Cardiac muscle cell (in vitro differentiated cells and primary cell): ENCODE measurements around the gene PCDH1. TPM values are rescaled to one million over a fixed set of nuclear protein-coding genes. Genes with fewer than 3 reads are reported as not detected.
"Not testable (repeated sequence)": the region's sequence is repeated elsewhere in the genome, so short reads cannot be mapped to it uniquely, and the experiment has no call there.

ENCODE experiments used
- DNase-seq, 2 donors: peaks; one replicate each; pipeline versions ENCODE4 v3.0.0 to v3.0.0-alpha.2; 2010 to 2017; ENCODE audit warnings: low read depth in 1 of 2, low spot score in 1 of 2
- H3K27ac ChIP-seq: fragments of 200-600 bp; sonication (generic); 2 replicates; pipeline ENCODE4 v1.5.1; 2016
- H3K27me3 ChIP-seq: fragments of 200-600 bp; sonication (generic); 2 replicates; pipeline ENCODE4 v1.6.0; 2016; ENCODE audit warnings: control low read depth
- H3K36me3 ChIP-seq: fragments of 200-600 bp; sonication (generic); 2 replicates; pipeline ENCODE4 v1.5.1; 2016; ENCODE audit warnings: control low read depth
- H3K4me1 ChIP-seq: fragments of 200-600 bp; sonication (generic); 2 replicates; pipeline ENCODE4 v1.8.1; 2017; ENCODE audit warnings: low read depth, mild to moderate bottlenecking, mixed run types
- H3K4me3 ChIP-seq: fragments of 200-600 bp; sonication (generic); 2 replicates; pipeline ENCODE4 v1.5.1; 2016; ENCODE audit warnings: mild to moderate bottlenecking
- H3K9me3 ChIP-seq: fragments of 200-600 bp; sonication (generic); 2 replicates; pipeline ENCODE4 v1.5.1; 2017; ENCODE audit warnings: low read depth, mild to moderate bottlenecking, control low read depth
- CTCF ChIP-seq: IDR thresholded peaks from 2 replicates; pipeline ENCODE4 v1.5.1; 2012; ENCODE audit warnings: low read depth, mild to moderate bottlenecking, low read length
- polyA plus RNA-seq: library from polyadenylated mRNA; unstranded; fragments of >200 nt; fragmentation: Nextera tagmentation; extraction: Ambion mirVana; gene quantifications from 2 replicates; pipeline ENCODE4 v1.2.1, GENCODE V29; 2016
- total RNA-seq: library from RNA; depleted of rRNA; stranded (reverse); fragments of >200 nt; gene quantifications from 2 replicates; pipeline ENCODE4 v1.2.3, GENCODE V29; 2016

The PCDH1 gene
- 0.46 and 0.63 TPM in 2 replicates for total RNA-seq
- 0.77 and 1.2 TPM in 2 replicates for polyA plus RNA-seq

GRCh38 chr5:141878186-141878710, at the start of gene PCDH1:
TSS of gene PCDH1 (minus strand) at chr5:141878410. CDS start at chr5:141878262, 148 bp downstream.
- H3K9me3 ChIP-seq: no peaks in the 10 kb centered on the region
- peaks cover 87% of the 10 kb centered on the region for H3K27me3 ChIP-seq
- H3K4me1 ChIP-seq: peaks cover 7% of the 10 kb centered on the region

GRCh38 chr5:141926434-141926833, 48.2 kb upstream of the PCDH1 start:
- TF ChIP-seq CTCF: no peak
- peaks cover 38% of the 10 kb centered on the region for H3K36me3 ChIP-seq
- no peaks in the 10 kb centered on the region for H3K27me3 ChIP-seq
- H3K4me1 ChIP-seq: peaks cover 7% of the 10 kb centered on the region
- no peaks in the 10 kb centered on the region for H3K9me3 ChIP-seq
- DNase-seq: no peak
- no peak overlapping the region for H3K4me3 ChIP-seq
- H3K27ac ChIP-seq: no peak overlapping the region

More at GRCh38 chr5:141878186-141878710, at the start of gene PCDH1:
- H3K27ac ChIP-seq: no peak within 1 kb of the TSS
- no peaks in the 10 kb centered on the region for H3K36me3 ChIP-seq
- H3K4me3 ChIP-seq: peak within 1 kb of the TSS; percentile 69
- TF ChIP-seq CTCF: no peak
- peak; percentile 59 to 74 for DNase-seq

GRCh38 chr5:141923448-141924313, 45.5 kb upstream of the PCDH1 start, which contains the start of gene DELE1:
TSS of gene DELE1 (plus strand) at chr5:141923871. CDS start at chr5:141923942, 71 bp downstream.
- Histone ChIP-seq H3K27me3 (no peaks in the 10 kb centered on the region), H3K4me3 (peak within 1 kb of the TSS; percentile 62), H3K27ac (peak within 1 kb of the TSS; percentile 95), H3K9me3 (no peaks in the 10 kb centered on the region), H3K36me3 (peaks cover 22% of the 10 kb centered on the region), H3K4me1 (peaks cover 7% of the 10 kb centered on the region)
- TF ChIP-seq CTCF: no peak
- DNase-seq: peak; percentile 94

- Histone ChIP-seq H3K36me3 (peaks cover 15% of the 10 kb centered on the region), H3K4me3 (peak overlapping the region; percentile 62), H3K27ac (peak overlapping the region; percentile 95)
- H3K27me3 ChIP-seq, H3K4me1 ChIP-seq, H3K9me3 ChIP-seq, DNase-seq: not testable (repeated sequence)
Measured at GRCh38 chr5:141922827-141923447, 44.7 kb upstream of the PCDH1 start.

GRCh38 chr5:141920771-141921170, 42.6 kb upstream of the PCDH1 start:
- no peak overlapping the region for H3K27ac ChIP-seq
- no peak for DNase-seq
- H3K9me3 ChIP-seq: no peaks in the 10 kb centered on the region
- H3K27me3 ChIP-seq: no peaks in the 10 kb centered on the region
- H3K4me1 ChIP-seq: peaks cover 7% of the 10 kb centered on the region
- no peak overlapping the region for H3K4me3 ChIP-seq
- no peaks in the 10 kb centered on the region for H3K36me3 ChIP-seq
- TF ChIP-seq CTCF: no peak
